IMR-90 (cell line): ENCODE data around the gene PSMA3. TPM values are rescaled to one million over a fixed set of nuclear protein-coding genes. Genes with fewer than 3 reads are reported as not detected.

ENCODE experiments used
- ATAC-seq: fragments of 200-7000 bp; cut with Tn5 transposase; 2 replicates; pipeline ENCODE4 v1.9.1; 2020; ENCODE audit warnings: low read depth, mild to moderate bottlenecking, moderate library complexity
- BruUV-seq: library from RNA; stranded (reverse); fragments of 400-500 nt; replicated peaks from 2 replicates; lab custom pipeline; 2021; lab: Mats Ljungman, UMichigan
- CTCF ChIA-PET: fragments of 300-600 bp; formaldehyde crosslinking; extraction: SDS; loops from one replicate; lab custom pipeline; 2021; ENCODE audit warnings: antibody characterized with exemption; lab: Yijun Ruan, JAX
- POLR2A ChIA-PET: fragments of 300-600 bp; sonication (Branson Sonifier 250); formaldehyde crosslinking; loops from one replicate; lab custom pipeline; 2022; ENCODE audit warnings: antibody characterized with exemption; ENCODE audit not compliant: unreplicated experiment; lab: Charles Lee
- DNase-seq: peaks from one replicate; pipeline ENCODE4 v3.0.0; 2013
- H2AFZ ChIP-seq: replicated peaks from 2 replicates; pipeline ENCODE3; 2013; ENCODE audit warnings: low read length, mild to moderate bottlenecking; ENCODE audit not compliant: poor library complexity
- H2AK5ac ChIP-seq: 2 replicates; pipeline ENCODE4 v1.6.1; 2013; ENCODE audit warnings: low read depth, low read length, inconsistent platforms
- H2AK9ac ChIP-seq: replicated peaks from 2 replicates; pipeline ENCODE3; 2013; ENCODE audit warnings: mild to moderate bottlenecking, low read depth, low read length, moderate library complexity; ENCODE audit not compliant: poor library complexity
- H2BK120ac ChIP-seq: 2 replicates; pipeline ENCODE4 v1.6.1; 2013; ENCODE audit warnings: low read depth, low read length, inconsistent platforms
- H2BK15ac ChIP-seq: 3 replicates; pipeline ENCODE4 v1.6.1; 2013; ENCODE audit warnings: low read depth, low read length, inconsistent platforms
- H2BK20ac ChIP-seq: 2 replicates; pipeline ENCODE4 v1.6.1; 2013; ENCODE audit warnings: low read depth, mild to moderate bottlenecking, inconsistent platforms, low read length, moderate library complexity
- H2BK5ac ChIP-seq: 2 replicates; pipeline ENCODE4 v1.6.1; 2013; ENCODE audit warnings: mild to moderate bottlenecking, low read depth, low read length, inconsistent platforms; ENCODE audit not compliant: poor library complexity, severe bottlenecking
- H3K14ac ChIP-seq: replicated peaks from 2 replicates; pipeline ENCODE4 v1.6.1; 2013; ENCODE audit warnings: low read depth, low read length, inconsistent platforms
- H3K18ac ChIP-seq: 2 replicates; pipeline ENCODE4 v1.6.1; 2013; ENCODE audit warnings: low read depth, low read length, control low read depth
- H3K23ac ChIP-seq: 2 replicates; pipeline ENCODE4 v1.6.1; 2013; ENCODE audit warnings: low read depth, low read length, inconsistent platforms
- H3K27ac ChIP-seq: 2 replicates; pipeline ENCODE4 v1.5.1; 2013; ENCODE audit warnings: mild to moderate bottlenecking, control low read depth, low read length; ENCODE audit not compliant: insufficient read depth
- H3K27me3 ChIP-seq: 2 replicates; pipeline ENCODE4 v1.6.1; 2013; ENCODE audit warnings: low read length; ENCODE audit not compliant: control insufficient read depth, insufficient read depth
- H3K36me3 ChIP-seq: 2 replicates; pipeline ENCODE4 v1.6.1; 2013; ENCODE audit warnings: low read length, mixed read lengths; ENCODE audit not compliant: control insufficient read depth, insufficient read depth
- H3K4ac ChIP-seq: 2 replicates; pipeline ENCODE4 v1.6.1; 2013; ENCODE audit warnings: low read depth, low read length, inconsistent platforms
- H3K4me1 ChIP-seq: 2 replicates; pipeline ENCODE4 v1.6.1; 2013; ENCODE audit warnings: low read length, mixed read lengths; ENCODE audit not compliant: control insufficient read depth, insufficient read depth
- H3K4me2 ChIP-seq: 2 replicates; pipeline ENCODE4 v1.6.1; 2013; ENCODE audit warnings: low read depth, mild to moderate bottlenecking, control low read depth, low read length, moderate library complexity
- H3K4me3 ChIP-seq: 2 replicates; pipeline ENCODE4 v1.5.1; 2013; ENCODE audit warnings: low read depth, mild to moderate bottlenecking, control low read depth, low read length, moderate library complexity; ENCODE audit not compliant: insufficient read depth
- H3K56ac ChIP-seq: 2 replicates; pipeline ENCODE4 v1.6.1; 2013; ENCODE audit warnings: low read length, inconsistent platforms; ENCODE audit not compliant: insufficient read depth; ENCODE audit errors: extremely low read depth
- H3K79me1 ChIP-seq, 2 experiments: 2 replicates each; pipeline ENCODE4 v1.6.1; 2013; ENCODE audit warnings: low read length in 2 of 2, inconsistent platforms in 1 of 2, low read depth in 1 of 2
- H3K9ac ChIP-seq: 2 replicates; pipeline ENCODE4 v1.6.1; 2013; ENCODE audit warnings: low read depth, low read length, control low read depth
- H3K9me1 ChIP-seq: 2 replicates; pipeline ENCODE4 v1.6.1; 2013; ENCODE audit warnings: low read length, inconsistent platforms; ENCODE audit not compliant: insufficient read depth
- H3K9me3 ChIP-seq: 2 replicates; pipeline ENCODE4 v1.6.1; 2013; ENCODE audit warnings: low read length; ENCODE audit not compliant: control insufficient read depth, insufficient read depth
- H4K20me1 ChIP-seq: 2 replicates; pipeline ENCODE4 v1.6.1; 2013; ENCODE audit warnings: low read length, inconsistent platforms; ENCODE audit not compliant: insufficient read depth
- H4K5ac ChIP-seq: 2 replicates; pipeline ENCODE4 v1.6.1; 2013; ENCODE audit warnings: mild to moderate bottlenecking, low read depth, low read length, control low read depth
- H4K8ac ChIP-seq, 2 experiments: 2 replicates each; pipeline ENCODE4 v1.6.1; 2013; ENCODE audit warnings: low read depth in 2 of 2, low read length in 2 of 2, control low read depth in 1 of 2, inconsistent platforms in 1 of 2
- H4K91ac ChIP-seq: 2 replicates; pipeline ENCODE4 v1.6.1; 2013; ENCODE audit warnings: low read depth, low read length, inconsistent platforms; ENCODE audit not compliant: insufficient read depth
- RFX5 ChIP-seq: IDR thresholded peaks from 2 replicates; pipeline ENCODE4 v1.8.0; 2012; ENCODE audit warnings: low read depth, mild to moderate bottlenecking, low read length, moderate library complexity
- WGBS, 2 experiments: methylation state at CpG; one replicate each; pipeline versions ENCODE4 v1.1.5 to v1.1.7; 2013; ENCODE audit warnings: missing lambda C conversion rate in 2 of 2; ENCODE audit not compliant: insufficient read length in 1 of 2; ENCODE audit errors: extremely low coverage in 2 of 2; 5-methylcytosine and 5-hydroxymethylcytosine counted together
- dilution Hi-C: fragments of 300-500 bp; cut with HindIII; formaldehyde crosslinking; loops from one replicate; pipeline ENCODE4 v1.14.3; 2018; ENCODE audit warnings: low sequenced_read_pairs; ENCODE audit not compliant: unreplicated experiment
- in situ Hi-C: fragments of 300-500 bp; cut with MboI; formaldehyde crosslinking; loops from 3 replicates; pipeline ENCODE4 v1.14.3; 2019; ENCODE audit warnings: low sequenced_read_pairs, inconsistent platforms, mixed read lengths
- intact Hi-C: fragments of 100-400 bp; cut with micrococcal nuclease; formaldehyde crosslinking; loops from 2 replicates; pipeline ENCODE4 v1.10.0; 2022
- polyA plus RNA-seq, 3 experiments: library from polyadenylated mRNA; depleted of rRNA; stranded (reverse); fragments of >200 nt; gene quantifications; 2 replicates each; pipeline ENCODE4 v1.2.3, GENCODE V29; 2012; ENCODE audit warnings: low replicate concordance in 1 of 3
- total RNA-seq: library from RNA; depleted of rRNA; stranded (reverse); fragments of >200 nt; gene quantifications from 2 replicates; pipeline ENCODE4 v1.2.3, GENCODE V29; 2012

Gene PSMA3
- total and polyA plus RNA-seq, 2 of the 4 experiments (the other 2 are of a cell fraction) = 74.9 to 231 TPM

- no peak overlapping the region for H2AK5ac ChIP-seq
- H3K4ac ChIP-seq = no peak overlapping the region
- peaks cover 44% of the 10 kb centered on the region for H4K20me1 ChIP-seq
- H4K8ac ChIP-seq = no peak overlapping the region
- DNase-seq (no peak), ATAC-seq (no peak)
- H3K23ac ChIP-seq = no peak overlapping the region
- H2BK5ac ChIP-seq = no peak overlapping the region
- no peak overlapping the region for H2AK9ac ChIP-seq
- H2BK120ac ChIP-seq = no peak overlapping the region
- dilution Hi-C loops = no loop called here
- in situ Hi-C loops = loop anchor here (25.0 kb wide), 1 partner anchor 987 kb away; the partner anchor contains the start of genes AP5M1 and EXOC5
- H3K4me3 ChIP-seq = no peak overlapping the region
- H3K79me1 ChIP-seq = peaks cover 9 to 42% of the 10 kb centered on the region in 2 experiments
- H4K91ac ChIP-seq = no peak overlapping the region
- H3K36me3 ChIP-seq = peaks cover 25% of the 10 kb centered on the region
- no peak overlapping the region for H2AFZ ChIP-seq
- no peaks in the 10 kb centered on the region for H3K9me1 ChIP-seq
- ChIA-PET POLR2A (no interaction called here), CTCF (no interaction called here)
- BruUV-seq = no TSS peak
- H3K9ac ChIP-seq = no peak overlapping the region
- no peak overlapping the region for H3K27ac ChIP-seq
- no peak for TF ChIP-seq RFX5
- no peak overlapping the region for H3K4me2 ChIP-seq
- H3K9me3 ChIP-seq = no peaks in the 10 kb centered on the region
- H4K5ac ChIP-seq = no peak overlapping the region
- H3K56ac ChIP-seq = no peak overlapping the region
- no peaks in the 10 kb centered on the region for H3K27me3 ChIP-seq
- no peaks in the 10 kb centered on the region for H3K4me1 ChIP-seq
- H3K18ac ChIP-seq = no peak overlapping the region
- no peak overlapping the region for H2BK15ac ChIP-seq
- WGBS, 2 experiments = 90% methylated on average over 2 of the region's 8 CpGs; no CpG with 5 or more reads in 1 of the 2 experiments
- no peak overlapping the region for H2BK20ac ChIP-seq
- intact Hi-C loops = loop anchor here (1.0 kb wide), 1 partner anchor 44 kb away; no protein-coding TSS in a partner anchor
- H3K14ac ChIP-seq = no peak overlapping the region
Observed at GRCh38 chr14:58249611-58250010, 5.0 kb downstream of the PSMA3 start.
